GM18505 (cell line): Measurements from ENCODE around the gene RNF115.
"Not testable (repeated sequence)": the region's sequence is repeated elsewhere in the genome, so short reads cannot be mapped to it uniquely, and the experiment has no call there.

ENCODE experiments used
- ATAC-seq: cut with Tn5 transposase; IDR thresholded peaks from one replicate; pipeline ENCODE4 v1.9.1; 2021; ENCODE audit not compliant: unreplicated experiment
- POLR2A ChIP-seq: IDR thresholded peaks from 4 replicates; pipeline ENCODE4 v1.6.1; 2011; ENCODE audit warnings: borderline replicate concordance; ENCODE audit not compliant: insufficient read depth, insufficient read length; ENCODE audit errors: extremely low read depth

RNF115 gene

DNA sequence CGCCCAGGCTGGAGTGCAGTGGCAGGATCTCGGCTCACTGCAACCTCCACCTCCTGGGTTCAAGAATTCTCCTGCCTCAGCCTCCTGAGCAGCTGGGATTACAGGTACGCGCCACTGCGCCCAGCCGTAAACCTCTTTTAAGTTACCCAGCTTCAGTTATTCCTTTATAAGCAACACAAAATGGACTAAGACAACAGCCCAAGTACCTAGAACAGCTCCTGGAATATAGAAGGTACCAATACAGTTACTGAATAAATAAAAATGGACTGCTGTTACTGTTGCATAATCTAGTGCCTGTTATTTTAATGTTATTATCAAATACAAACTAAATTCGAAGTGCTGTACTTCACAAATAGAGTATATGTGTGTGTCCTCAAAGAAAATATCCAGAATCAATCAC is 17.1 kb downstream of the RNF115 start:
- no peak for ATAC-seq
- no peak for TF ChIP-seq POLR2A

DNA sequence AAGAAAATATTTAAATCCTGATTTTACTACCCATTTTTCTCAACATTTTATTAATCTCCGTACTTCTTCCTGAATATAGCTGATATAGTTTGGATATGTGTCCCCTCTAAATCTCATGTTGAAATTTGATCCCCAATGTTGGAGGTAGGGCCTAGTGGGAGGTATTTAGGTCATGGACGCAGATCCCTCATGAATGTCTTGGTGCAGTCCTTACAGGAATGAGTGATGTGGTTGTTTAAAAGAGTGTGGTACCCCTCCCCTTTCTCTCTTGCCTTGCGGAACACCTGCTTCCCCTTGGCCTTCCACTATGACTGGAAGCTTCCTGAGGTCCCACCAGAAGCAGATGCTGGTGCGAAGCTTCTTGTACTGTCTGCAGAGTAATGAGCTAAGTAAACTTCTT is 17.5 kb downstream of the RNF115 start:
- TF ChIP-seq POLR2A = no peak
- ATAC-seq = no peak

DNA sequence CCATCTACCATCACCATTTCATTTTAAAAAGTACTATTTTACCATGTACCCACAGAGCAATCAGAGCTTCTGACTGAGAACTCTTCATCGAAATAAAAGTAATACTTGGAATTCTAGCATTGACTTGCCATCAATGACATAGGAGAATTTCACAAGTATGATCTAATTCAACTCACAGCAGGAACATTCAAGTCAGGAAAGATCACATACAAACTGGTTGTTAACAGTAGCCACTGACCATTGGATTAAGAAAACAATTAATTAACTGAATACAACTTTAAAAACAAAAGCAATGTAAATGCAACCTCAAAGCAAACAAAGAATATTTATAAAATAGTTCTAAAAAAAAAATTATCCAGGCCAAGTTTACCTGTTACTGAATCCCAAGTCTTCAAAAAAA is 18.8 kb downstream of the RNF115 start:
- no peak for ATAC-seq
- TF ChIP-seq POLR2A = no peak

DNA sequence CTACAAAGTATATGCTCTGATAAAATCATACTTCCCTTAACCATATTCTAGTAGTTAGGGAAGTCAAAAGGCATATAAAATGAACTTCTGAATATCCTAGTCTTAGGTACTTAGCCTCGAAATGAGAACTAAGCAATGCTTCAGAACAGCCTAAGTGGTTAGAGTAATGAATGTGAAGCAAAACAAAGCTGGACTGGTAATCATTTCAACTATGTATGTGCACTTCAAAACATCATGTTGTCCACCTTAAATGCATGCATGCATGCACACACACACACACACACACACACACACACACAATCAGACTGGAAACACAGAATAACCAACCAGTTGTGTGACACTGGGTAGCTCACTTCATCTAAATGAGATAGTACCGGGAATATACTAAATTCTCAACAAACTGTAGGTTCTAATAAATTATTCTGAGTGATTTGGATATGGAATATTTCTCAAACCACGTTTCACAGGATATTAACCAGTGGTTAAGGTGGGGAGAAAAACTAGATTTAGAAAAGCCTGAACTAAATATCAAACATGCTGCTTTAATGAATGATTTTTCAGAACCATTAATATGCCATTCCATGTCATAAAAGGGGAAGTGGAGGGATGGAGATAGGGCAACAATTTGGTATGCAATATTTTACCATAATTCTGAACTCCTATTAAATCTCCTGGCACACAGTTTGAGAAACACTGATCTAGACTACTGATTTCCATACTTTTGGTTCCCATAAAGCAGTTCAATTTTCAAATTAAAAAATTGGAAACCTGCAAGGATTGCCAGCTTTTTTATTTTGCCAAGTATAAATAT is 19.5 kb downstream of the RNF115 start:
- TF ChIP-seq POLR2A = no peak
- ATAC-seq = no peak

DNA sequence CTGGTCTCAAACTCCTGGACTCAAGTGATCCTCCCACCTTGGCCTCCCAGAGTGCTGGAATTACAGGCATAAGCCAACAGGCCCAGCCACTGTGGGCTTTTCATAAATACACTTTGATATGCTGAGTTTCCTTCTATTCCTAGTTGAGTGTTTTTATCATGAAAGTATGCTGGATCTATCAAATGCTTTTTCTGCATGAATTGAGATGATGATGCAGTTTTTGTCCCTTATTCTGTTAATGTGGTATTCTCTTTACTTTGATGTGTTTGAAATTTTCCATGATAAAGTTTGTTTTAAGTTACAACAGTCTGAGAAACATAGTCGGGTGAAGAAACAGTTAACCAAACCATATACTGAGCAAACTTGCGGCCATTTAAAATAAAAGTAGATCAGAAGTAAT is 24.1 kb downstream of the RNF115 start:
- TF ChIP-seq POLR2A = no peak
- no peak for ATAC-seq

DNA sequence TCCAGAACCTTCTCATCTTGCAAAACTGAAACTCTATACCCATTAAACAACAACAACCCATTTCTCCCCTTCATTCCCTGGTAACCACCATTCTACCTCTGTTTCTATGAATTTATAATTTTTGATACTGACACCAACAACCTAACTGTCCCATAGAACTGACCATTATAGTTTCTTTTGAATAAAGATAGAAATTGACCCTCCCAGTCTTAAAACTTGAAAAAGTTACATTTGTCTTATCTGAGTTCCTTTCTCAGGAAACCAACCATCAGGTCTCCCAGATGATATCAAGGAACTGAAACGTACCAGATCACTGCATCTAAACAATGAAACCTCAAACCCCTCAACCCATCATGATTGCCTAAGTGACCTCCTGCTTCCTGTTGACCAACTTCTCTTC is 27.1 kb downstream of the RNF115 start:
- TF ChIP-seq POLR2A = no peak
- no peak for ATAC-seq

DNA sequence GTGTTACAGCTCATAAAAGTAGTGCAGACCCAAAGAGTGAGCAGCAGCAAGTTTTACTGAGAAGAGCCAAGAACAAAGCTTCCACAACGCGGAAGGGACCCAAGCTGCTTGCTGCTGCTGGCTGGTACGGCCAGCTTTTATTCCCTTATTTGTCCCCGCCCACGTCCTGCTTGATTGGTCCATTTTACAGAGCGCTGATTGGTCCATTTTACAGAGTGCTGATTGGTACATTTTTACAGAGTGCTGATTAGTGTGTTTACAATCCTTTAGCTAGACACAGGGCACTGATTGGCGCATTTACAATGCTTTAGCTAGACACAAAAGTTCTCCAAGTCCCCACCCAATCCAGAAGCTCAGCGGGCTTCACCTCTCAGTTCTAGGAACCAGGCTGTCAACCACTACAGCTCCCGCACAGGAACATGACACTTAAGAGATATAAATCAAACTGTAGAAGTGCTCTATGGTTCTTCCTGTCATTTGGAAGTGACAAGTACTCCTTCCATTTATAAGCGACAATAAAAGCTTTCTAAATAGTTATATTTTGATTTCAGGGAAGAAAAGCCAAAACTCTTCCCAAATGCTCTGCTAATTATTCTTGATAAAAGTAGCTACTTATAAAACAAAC is 28.5 kb downstream of the RNF115 start:
- TF ChIP-seq POLR2A = no peak
- ATAC-seq = no peak

DNA sequence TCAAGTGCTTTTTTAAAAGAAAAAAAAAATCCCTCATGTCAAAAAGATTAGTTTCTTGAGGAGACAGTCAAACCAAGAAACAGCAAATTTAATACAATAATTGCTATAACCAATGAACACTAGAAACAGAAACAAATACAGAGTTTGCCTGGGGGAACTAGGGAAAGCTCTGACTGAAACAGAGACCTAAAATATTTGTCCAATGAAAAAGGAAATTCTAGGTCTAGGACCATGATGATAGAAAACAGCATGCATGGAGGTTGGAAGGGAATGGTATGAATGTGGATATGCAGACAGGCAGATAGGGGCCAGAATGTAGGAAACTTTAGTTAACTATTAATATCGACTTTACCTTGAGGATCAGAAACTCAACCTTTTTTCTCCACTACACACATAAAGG is 31.4 kb downstream of the RNF115 start:
- no peak for TF ChIP-seq POLR2A
- no peak for ATAC-seq

DNA sequence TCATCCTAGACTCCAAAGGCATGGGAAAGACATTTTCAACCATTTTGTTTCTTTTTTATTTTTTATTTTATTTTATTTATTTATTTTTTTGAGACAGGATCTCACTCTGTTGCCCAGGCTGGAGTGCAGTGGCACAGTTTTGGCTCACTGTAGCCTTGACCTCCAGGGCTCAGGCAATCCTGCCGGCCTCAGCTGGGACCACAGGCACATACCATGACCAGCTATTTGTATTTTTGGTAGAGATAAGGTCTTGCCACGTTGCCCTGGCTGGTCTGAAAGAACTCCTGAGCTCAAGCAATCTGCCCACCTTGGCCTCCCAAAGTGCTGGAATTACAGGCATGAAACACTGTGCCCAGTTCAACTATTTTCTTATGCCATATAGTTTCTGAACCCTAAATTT is 32.0 kb downstream of the RNF115 start:
- not testable (repeated sequence) for ATAC-seq

DNA sequence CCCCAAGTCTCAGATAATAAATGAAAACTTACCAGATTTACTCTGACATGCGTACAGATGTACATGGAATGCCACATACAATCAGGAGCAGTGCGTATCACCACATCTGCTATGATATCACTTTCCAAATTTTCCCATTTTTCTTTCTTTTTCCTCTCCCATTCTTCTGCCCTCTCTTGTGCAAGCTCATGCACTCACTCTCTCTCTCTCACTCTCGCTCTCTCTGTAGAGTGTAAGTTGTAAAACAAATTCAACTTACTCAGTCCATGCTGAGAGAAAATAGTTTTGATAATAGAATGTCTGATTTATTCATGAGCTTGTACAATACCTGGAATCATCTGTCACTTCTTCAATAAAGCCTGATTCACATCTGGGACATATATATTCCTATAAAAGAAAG is 35.3 kb downstream of the RNF115 start:
- TF ChIP-seq POLR2A = no peak
- ATAC-seq = no peak

DNA sequence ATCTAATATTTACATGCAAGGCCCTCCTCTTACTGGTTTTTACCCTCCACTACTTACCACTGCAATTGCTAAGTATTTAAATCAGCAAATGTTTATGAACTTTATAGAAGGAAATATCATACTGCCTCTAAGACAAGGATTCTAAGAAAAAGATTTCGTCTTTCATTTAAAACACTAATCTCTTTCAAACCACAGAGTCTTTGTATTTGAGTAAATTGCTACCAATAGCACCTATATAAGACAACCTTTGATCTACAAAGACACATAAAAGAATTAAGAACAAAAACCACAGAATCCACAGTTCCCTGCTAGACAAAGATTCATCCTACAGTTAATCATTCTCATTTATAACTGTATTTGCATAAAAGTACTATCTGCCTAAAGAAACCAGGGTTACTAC is 37.6 kb downstream of the RNF115 start:
- no peak for TF ChIP-seq POLR2A
- no peak for ATAC-seq

DNA sequence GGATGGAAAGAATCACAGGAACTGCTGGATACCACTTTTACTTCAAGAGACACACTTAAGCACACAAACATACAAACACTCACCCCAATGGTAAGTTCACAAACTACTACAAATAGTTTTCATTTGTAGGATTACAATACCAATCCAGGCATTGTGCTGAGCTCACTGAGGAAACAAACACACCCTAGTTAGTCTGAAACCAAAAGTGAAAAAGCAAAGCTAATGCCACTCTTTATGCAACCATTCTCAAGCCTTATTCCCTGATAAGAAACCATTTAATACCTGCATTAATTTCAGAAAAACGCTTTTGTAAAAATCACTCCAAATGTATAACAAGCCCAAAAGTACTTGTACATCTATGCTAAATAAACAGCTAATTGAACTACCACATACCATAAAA is 38.3 kb downstream of the RNF115 start:
- no peak for TF ChIP-seq POLR2A
- ATAC-seq = no peak

DNA sequence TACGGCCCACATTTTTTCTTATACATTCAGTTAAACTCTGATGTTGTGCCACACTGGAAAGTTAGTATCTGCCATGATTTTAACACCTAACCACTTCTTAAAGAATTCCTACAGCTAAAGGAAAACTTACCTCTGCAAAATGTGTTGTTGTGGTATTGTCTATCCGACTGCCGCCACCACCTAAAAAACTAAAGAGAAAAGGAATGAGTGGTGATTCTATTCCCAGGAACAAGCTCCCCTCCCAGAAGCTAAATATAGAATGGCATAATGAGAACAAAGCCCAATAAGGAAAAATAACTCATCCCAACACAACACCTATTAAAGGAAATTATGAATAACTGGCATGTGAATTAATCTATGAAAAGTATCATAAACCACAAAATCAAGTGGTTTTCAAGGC is 39.5 kb downstream of the RNF115 start:
- ATAC-seq = no peak

DNA sequence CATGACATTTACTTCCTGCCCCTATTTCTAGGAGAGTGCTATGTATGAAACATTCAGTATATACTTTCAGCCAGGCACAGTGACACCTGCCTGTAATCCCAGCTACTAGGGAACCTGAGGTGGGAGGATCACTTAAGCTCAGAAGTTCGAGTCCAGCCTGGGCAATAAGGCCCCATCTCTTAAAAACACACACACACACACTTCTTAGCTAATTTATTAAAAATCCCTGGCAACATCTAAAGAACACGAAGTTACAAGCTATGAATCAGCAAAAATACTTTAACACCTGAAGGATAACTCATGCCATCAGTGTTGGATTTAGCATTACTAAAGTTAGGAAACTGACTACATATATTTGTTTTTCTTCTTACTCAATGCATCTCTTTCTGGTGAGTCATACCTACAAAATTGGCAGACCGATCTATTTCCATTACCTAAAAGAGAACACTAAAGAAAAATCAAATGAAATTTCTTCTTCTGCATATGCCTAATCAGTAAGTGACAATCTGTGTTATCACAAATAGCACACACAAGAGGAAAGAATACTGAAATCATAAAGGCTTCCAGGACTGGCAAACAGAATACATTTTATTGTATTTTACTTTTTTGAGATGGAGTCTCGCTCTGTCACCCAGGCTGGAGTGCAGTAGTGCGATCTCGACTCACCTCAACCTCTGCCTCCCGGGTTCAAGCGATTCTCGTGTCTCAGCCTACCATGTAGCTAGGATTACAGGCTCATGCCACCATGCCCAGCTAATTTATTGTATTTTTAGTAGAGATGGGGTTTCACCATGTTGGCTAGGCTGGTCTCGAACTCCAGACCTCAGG is 41.4 kb downstream of the RNF115 start:
- no peak for ATAC-seq
- TF ChIP-seq POLR2A = no peak

More for the DNA sequence above, 39.5 kb downstream of the RNF115 start:
- no peak for TF ChIP-seq POLR2A
